Loucy (cell line): ENCODE measurements around the gene DDO.

ENCODE experiments used
- EZH2phosphoT487 ChIP-seq: fragments of 200-600 bp; IDR thresholded peaks from 2 replicates; pipeline ENCODE4 v1.6.1; 2018; ENCODE audit warnings: antibody characterized with exemption, mild to moderate bottlenecking, moderate library complexity, borderline replicate concordance
- TF ChIP-seq, protein P1 (sequence below): fragments of 200-600 bp; sonication (generic); conservative IDR thresholded peaks from 2 replicates; pipeline ENCODE4 v1.5.1; 2014; ENCODE audit warnings: mild to moderate bottlenecking, antibody characterized with exemption, low read length

DNA sequence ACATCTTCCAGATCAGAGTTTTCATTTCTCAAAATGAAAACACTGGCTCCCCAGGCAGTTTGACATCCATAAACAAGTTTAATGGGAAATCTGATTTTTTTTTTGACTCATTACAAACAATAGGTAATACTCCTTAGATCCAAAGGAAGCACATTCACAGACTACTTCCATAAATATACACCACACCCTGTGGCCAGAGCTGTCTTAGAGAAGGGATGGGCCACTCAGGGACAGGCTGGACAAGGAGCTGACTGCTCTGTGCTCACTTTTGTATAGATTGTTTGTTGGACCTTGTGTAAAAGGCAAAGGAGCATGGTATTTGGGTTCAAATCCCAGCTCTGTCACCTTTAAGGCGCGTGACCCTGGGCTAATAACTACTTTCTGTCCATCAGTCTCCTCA lies 12.8 kb upstream of the DDO start:
- TF ChIP-seq, protein P1, sequence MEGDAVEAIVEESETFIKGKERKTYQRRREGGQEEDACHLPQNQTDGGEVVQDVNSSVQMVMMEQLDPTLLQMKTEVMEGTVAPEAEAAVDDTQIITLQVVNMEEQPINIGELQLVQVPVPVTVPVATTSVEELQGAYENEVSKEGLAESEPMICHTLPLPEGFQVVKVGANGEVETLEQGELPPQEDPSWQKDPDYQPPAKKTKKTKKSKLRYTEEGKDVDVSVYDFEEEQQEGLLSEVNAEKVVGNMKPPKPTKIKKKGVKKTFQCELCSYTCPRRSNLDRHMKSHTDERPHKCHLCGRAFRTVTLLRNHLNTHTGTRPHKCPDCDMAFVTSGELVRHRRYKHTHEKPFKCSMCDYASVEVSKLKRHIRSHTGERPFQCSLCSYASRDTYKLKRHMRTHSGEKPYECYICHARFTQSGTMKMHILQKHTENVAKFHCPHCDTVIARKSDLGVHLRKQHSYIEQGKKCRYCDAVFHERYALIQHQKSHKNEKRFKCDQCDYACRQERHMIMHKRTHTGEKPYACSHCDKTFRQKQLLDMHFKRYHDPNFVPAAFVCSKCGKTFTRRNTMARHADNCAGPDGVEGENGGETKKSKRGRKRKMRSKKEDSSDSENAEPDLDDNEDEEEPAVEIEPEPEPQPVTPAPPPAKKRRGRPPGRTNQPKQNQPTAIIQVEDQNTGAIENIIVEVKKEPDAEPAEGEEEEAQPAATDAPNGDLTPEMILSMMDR: no peak
- TF ChIP-seq EZH2phosphoT487: no peak
